Aorta (tissue), 5 donors: Measurements from ENCODE around the gene EPHB1. TPM values are rescaled to one million over a fixed set of nuclear protein-coding genes. Genes with fewer than 3 reads are reported as not detected.
A peak's percentile ranks its signal among the peaks of the same experiment; 100 is the strongest.

ENCODE experiments used
- ATAC-seq: fragments of 200-7000 bp; cut with Tn5 transposase; one replicate; pipeline ENCODE4 v1.9.1; 2022; ENCODE audit warnings: moderate library complexity; ENCODE audit not compliant: low FRiP score
- DNase-seq, 2 donors: peaks; one replicate each; pipeline ENCODE4 v3.0.0-alpha.2; 2020
- H3K27ac ChIP-seq, 2 donors: one replicate each; pipeline ENCODE4 v1.5.1; 2013; ENCODE audit warnings: low read length in 2 of 2, mild to moderate bottlenecking in 2 of 2, moderate library complexity in 2 of 2, control low read depth in 1 of 2, inconsistent platforms in 1 of 2, low read depth in 1 of 2
- H3K27me3 ChIP-seq, 2 donors: one replicate each; pipeline ENCODE4 v1.6.1; 2013; ENCODE audit warnings: control low read depth in 1 of 2, low read length in 1 of 2, mild to moderate bottlenecking in 1 of 2, moderate library complexity in 1 of 2; ENCODE audit not compliant: insufficient read depth in 2 of 2, control insufficient read depth in 1 of 2
- H3K36me3 ChIP-seq, 2 donors: one replicate each; pipeline ENCODE4 v1.6.1; 2013; ENCODE audit warnings: control low read depth in 1 of 2, low read length in 1 of 2, mild to moderate bottlenecking in 1 of 2; ENCODE audit not compliant: insufficient read depth in 2 of 2, control insufficient read depth in 1 of 2
- H3K4me1 ChIP-seq, 2 donors: one replicate each; pipeline ENCODE4 v1.6.1; 2013; ENCODE audit warnings: low read length in 2 of 2, control low read depth in 1 of 2, mild to moderate bottlenecking in 1 of 2, moderate library complexity in 1 of 2; ENCODE audit not compliant: insufficient read depth in 2 of 2, control insufficient read depth in 1 of 2
- H3K4me3 ChIP-seq, 2 donors: one replicate each; pipeline ENCODE4 v1.5.1; 2013; ENCODE audit warnings: low read length in 2 of 2, control low read depth in 1 of 2, mild to moderate bottlenecking in 1 of 2
- H3K9me3 ChIP-seq: one replicate; pipeline ENCODE4 v1.6.1; 2013; ENCODE audit warnings: mild to moderate bottlenecking, low read length; ENCODE audit not compliant: control insufficient read depth
- WGBS, 2 donors: extraction: QIAGEN DNeasy Blood & Tissue Kit; methylation state at CpG; one replicate each; pipeline ENCODE4 v1.1.7; 2013; 5-methylcytosine and 5-hydroxymethylcytosine counted together
- intact Hi-C, 2 donors: fragments of 100-400 bp; cut with DNase I; formaldehyde crosslinking; loops; one replicate each; pipeline versions ENCODE4 v1.14.2 to v1.15.0; 2022
- long read RNA-seq, 2 donors: library from polyadenylated mRNA; unstranded; transcript quantifications; one replicate each; pipeline ENCODE4 v2.0.0, GENCODE V29; 2020 to 2021
- polyA plus RNA-seq, 2 donors: library from polyadenylated mRNA; stranded (reverse); fragments of 200-250 nt; gene quantifications; one replicate each; pipeline ENCODE4 v1.2.3, GENCODE V29; 2013
- total RNA-seq, 2 donors: library from RNA; stranded (reverse); fragmentation: NEBNext Ultra II Directional; extraction: Animal tissue kit (Norgen Biotek cat#: 25700); gene quantifications; one replicate each; pipeline ENCODE4 v1.2.1, GENCODE V29; 2021
- donor health status: healthy with polysubstance abuse.
- donor health status: Bipolar disorder and iron deficiency.
- donor health status: DM: no; HTN: no; CAD: no.
- donor health status: DM: no; HTN: no; CAD: no.
- donor health status: DM: yes; HTN: yes; CAD: no.

Gene EPHB1
- total RNA-seq (1 to 10 TPM; 3.6 to 4.8 TPM), polyA plus RNA-seq (under 1 TPM in 1 of 2 donors, not detected in 1; 0.31 TPM)
- long read RNA-seq, donor 1, full-length matches to known transcripts: 1 of 6 reads
- long read RNA-seq, donor 1, partial matches to known transcripts: 0 of 6 reads
- long read RNA-seq, donor 1, other reads (novel, unspliced or antisense): 5 of 6 reads
- long read RNA-seq, donor 2, partial matches to known transcripts: 1 of 6 reads
- long read RNA-seq, donor 2, other reads (novel, unspliced or antisense): 5 of 6 reads

DNA sequence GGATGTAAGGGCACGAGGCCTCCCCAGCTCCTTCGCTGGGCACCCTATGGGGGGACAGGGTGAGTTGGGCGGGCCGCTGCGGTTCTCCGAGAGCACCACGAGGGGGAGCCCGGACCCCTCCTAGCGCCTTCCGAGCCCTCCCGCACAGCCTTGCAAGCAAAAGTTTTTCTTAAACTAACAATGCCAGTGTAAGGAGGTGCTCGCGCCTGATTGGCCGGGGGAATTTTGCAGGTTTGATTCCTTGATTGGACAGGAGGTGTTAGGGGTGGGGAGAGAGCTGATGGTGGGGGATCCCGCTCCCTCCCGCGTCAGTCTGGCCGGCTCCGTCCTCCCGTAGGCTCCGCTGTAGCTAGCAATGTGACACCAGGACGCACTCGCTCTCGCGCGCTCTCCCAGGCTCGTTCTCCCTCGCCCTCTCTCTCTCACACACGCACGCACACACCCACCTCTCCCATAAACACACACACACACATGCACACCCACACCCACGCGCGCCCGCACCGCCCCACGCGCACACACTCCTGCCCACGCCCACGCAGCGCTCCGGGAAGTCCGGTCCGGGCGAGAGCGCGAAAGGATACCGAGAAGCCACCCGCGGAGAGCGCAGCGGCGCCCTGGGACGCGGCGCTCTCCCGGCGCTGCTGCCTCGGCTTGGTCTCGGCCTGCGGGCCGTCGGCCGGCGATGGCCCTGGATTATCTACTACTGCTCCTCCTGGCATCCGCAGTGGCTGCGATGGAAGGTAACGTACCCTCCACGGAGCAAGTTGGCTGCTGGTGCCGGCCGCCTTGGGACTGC, at the start of gene EPHB1:
TSS of gene EPHB1 (plus strand) at position 311 of the 796 bp plus-strand sequence.
- 1% methylated on average over 65 to 70 of the region's 70 CpGs for WGBS, 2 donors
- peak within 1 kb of the TSS; percentile 1 to 41 for H3K4me3 ChIP-seq
- intact Hi-C loops: loop anchor here (5.0 to 10.0 kb wide), 5 partner anchors 143 to 1250 kb away; partner anchors contain the start of gene KY (in 1 of the 2)
- H3K27ac ChIP-seq: no peak within 1 kb of the TSS
- no peaks in the 10 kb centered on the region for H3K36me3 ChIP-seq
- ATAC-seq: peak; percentile 93
- no peaks in the 10 kb centered on the region for H3K27me3 ChIP-seq
- H3K4me1 ChIP-seq: no peaks in the 10 kb centered on the region
- H3K9me3 ChIP-seq: no peaks in the 10 kb centered on the region
- DNase-seq: peak; percentile 83 to 94

DNA sequence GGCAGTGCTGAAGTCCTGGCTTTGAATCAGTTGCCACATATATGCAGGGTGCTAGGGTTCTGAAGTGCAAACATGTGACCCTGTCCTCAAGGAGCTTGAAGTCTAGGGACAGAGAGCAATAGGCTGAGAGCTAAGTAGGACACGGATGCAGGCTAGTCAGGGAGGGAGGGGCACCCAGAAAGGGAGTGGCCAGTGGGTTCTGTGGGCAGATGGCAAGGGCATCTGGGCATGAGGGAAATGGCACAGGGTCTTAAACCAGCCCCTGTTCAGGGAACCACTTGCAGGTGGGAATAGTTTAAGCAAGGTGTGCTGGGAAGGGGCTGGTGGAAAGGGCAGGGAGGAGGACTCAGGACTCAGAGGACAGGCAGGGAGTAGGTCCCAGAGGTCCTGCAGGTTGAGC, 46.4 kb upstream of the EPHB1 start:
- Histone ChIP-seq H3K27me3 (no peaks in the 10 kb centered on the region), H3K4me3 (no peak overlapping the region), H3K9me3 (no peaks in the 10 kb centered on the region), H3K27ac (no peak overlapping the region), H3K4me1 (no peaks in the 10 kb centered on the region), H3K36me3 (no peaks in the 10 kb centered on the region)
- ATAC-seq (no peak), DNase-seq (no peak)
- intact Hi-C loops: no loop called here
- WGBS, 2 donors: 80 to 94% methylated on average over 1 of the region's 1 CpG

DNA sequence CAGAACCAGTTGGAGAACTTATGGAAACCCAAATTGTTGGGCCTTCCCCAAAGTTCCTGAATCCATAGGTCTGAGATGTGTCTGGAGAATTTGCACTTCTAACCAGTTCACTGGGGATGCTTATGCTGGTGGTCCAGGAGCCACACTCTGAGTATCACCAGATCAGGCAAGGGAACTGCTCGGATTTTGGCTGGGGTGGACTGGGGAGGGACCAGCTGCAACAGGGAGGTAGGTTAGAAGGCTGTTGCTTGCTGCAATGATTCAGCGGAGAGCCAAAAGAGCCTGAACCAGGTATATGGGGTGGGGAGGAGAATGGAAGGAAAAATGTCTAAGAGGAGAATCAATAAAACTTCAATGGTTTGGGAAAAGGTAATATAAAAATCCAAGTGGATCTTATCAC, 45.9 kb upstream of the EPHB1 start:
- 89 to 90% methylated on average over 2 of the region's 2 CpGs for WGBS, 2 donors

DNA sequence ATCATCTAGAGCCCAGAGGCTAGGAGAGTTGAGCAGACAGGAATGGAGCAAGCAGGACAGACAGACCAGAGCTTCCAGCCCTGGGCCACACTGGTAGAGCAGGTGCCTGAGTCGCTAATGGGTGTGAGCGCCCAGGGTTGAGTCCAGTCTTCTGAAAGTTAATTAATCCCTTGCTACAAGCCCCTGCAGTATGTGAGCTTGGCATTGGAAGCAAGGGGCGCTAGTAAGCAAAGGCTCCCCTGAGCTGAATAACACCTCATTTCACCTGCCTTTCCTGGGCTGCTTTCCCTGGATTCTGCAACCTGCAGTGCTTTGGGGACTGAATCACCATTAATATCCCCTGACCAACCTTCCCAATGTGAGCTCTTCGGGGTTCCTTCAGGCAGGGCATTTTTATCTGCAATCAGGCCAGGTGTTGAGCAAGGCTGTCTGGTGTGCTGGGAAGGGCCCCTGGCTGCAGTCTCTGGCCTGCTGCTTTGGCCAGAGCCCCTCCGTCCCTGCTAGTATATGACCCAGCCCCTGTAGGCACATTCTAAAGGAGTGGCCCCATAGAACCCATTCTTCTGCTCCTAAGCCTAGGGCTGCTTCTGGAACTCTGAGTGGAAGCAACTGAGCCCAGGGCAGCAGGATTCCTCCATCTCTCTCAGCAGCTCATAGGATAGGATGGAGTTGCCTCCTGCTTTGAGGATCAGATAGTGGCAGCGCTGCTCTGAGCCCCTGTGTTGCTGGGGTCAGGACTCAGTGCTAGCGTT, 45.1 kb upstream of the EPHB1 start:
- ATAC-seq (no peak), DNase-seq (no peak)
- no peaks in the 10 kb centered on the region for H3K36me3 ChIP-seq
- WGBS, 2 donors: 71 to 73% methylated on average over 7 of the region's 7 CpGs
- H3K27me3 ChIP-seq: no peaks in the 10 kb centered on the region
- H3K4me1 ChIP-seq: no peaks in the 10 kb centered on the region
- H3K9me3 ChIP-seq: no peaks in the 10 kb centered on the region
- H3K4me3 ChIP-seq: no peak overlapping the region
- intact Hi-C loops: loop anchor here in 1 of 2 donors (5.0 kb wide), 1 partner anchor 148 kb away; no protein-coding TSS in a partner anchor
- H3K27ac ChIP-seq: no peak overlapping the region

More for the DNA sequence above, 45.9 kb upstream of the EPHB1 start:
- no peak for ATAC-seq
- Histone ChIP-seq H3K27ac (no peak overlapping the region), H3K4me3 (no peak overlapping the region), H3K27me3 (no peaks in the 10 kb centered on the region), H3K4me1 (no peaks in the 10 kb centered on the region), H3K9me3 (no peaks in the 10 kb centered on the region), H3K36me3 (no peaks in the 10 kb centered on the region)
- DNase-seq: no peak
- intact Hi-C loops: no loop called here

DNA sequence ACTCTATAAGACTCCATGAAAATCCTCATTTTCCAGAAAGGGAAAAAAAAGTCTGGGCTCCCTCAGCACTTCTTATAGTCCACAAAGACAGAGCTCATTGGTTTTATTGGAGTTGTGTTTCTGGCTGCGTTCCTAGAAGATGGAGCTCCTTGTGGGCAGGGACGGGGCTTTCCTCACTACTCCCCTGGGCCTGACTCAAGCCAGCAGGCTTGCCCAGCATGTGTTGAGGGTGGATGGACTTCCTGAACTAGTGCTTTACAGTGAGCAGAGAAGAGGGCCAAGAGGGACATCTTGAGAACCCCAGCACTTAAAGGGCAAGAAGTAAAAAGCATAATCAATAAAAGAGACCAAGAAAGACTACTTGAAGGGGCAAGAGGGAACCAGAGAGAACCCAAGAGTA, 43.2 kb upstream of the EPHB1 start:
- intact Hi-C loops: loop anchor here in 1 of 2 donors (5.0 kb wide), 1 partner anchor 150 kb away; no protein-coding TSS in a partner anchor
- WGBS, 2 donors: 84 to 85% methylated on average over 2 of the region's 2 CpGs

DNA sequence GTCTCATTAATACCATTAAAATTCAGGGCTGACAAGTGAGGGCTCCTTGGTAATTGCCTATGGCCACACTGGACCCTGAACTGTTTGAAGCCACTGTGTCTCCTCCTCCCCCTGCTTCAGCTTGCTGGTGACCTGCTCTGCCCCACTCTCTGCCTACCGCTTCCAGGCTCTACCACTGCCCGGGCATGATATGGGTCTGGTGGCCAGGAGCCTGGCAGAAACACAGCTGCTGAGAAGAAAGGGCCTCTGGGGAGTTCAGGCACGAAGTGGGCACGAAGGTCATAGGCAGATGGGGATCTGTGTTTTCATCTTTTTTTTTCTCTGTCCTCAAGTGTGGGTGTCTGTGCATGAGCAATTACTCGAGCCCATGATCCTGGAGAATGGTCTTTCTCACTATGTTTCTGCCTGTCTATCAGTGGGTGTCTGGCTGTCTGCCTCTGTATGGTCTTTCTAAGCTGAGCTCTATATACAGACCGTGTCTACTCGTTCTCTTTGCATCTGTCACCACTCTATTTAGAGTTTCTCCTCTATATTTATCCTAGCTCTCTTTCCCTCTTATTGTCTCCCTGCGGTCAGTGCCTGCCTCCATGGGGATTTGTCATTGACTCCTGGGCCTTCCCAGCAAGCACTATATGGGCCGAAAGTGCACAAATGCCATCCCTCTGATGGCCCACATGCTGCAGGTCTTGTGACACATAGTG, 42.1 kb upstream of the EPHB1 start:
- ATAC-seq (no peak), DNase-seq (no peak)
- H3K27ac ChIP-seq: no peak overlapping the region
- WGBS, 2 donors: 25 to 32% methylated on average over 9 of the region's 9 CpGs
- H3K4me1 ChIP-seq: no peaks in the 10 kb centered on the region
- H3K27me3 ChIP-seq: no peaks in the 10 kb centered on the region
- intact Hi-C loops: loop anchor here in 1 of 2 donors (5.0 kb wide), 1 partner anchor 151 kb away; no protein-coding TSS in a partner anchor
- H3K4me3 ChIP-seq: no peak overlapping the region
- H3K36me3 ChIP-seq: no peaks in the 10 kb centered on the region
- no peaks in the 10 kb centered on the region for H3K9me3 ChIP-seq

More for the DNA sequence above, 43.2 kb upstream of the EPHB1 start:
- H3K4me1 ChIP-seq: no peaks in the 10 kb centered on the region
- H3K27ac ChIP-seq: no peak overlapping the region
- H3K27me3 ChIP-seq: no peaks in the 10 kb centered on the region
- no peak overlapping the region for H3K4me3 ChIP-seq
- no peaks in the 10 kb centered on the region for H3K36me3 ChIP-seq
- no peak for DNase-seq
- no peaks in the 10 kb centered on the region for H3K9me3 ChIP-seq
- no peak for ATAC-seq

DNA sequence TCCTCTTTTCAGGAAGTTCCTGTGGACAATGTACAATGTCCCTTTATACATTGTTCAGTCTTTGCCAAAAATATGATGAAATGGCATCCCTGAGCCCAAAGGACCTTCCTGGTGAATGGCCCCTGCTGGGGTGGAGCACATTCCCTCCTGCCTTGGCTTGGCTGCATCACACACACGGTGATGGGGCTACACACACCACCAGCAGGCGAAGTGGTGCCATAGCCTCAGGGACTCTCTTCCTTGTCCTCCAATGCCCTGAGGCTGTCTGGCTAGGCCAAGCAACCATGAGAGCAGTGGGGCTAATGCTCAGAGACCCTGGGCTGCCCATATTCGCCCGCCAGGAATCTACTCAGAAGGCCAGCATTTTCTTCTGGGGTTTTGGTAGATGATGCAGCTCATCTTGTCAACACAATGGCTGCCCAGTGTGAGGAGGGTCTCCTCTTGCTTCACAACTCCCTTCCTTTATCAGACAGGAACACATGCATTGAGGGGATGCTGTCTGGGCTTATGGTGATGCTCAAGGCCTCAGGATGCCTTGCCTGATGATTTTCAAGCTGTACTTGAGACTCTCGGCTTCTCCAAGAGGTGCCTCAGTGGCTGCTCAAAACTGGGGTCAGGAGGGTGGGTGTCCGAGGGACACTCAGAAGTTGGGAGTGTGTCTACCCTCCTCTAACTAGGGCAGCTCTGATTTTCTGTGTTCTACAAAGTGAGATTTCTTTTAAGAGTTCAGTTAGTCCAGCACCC, 40.9 kb upstream of the EPHB1 start:
- no peaks in the 10 kb centered on the region for H3K9me3 ChIP-seq
- ATAC-seq (no peak), DNase-seq (no peak)
- 74 to 75% methylated on average over 6 of the region's 6 CpGs for WGBS, 2 donors
- H3K4me3 ChIP-seq: no peak overlapping the region
- H3K27me3 ChIP-seq: no peaks in the 10 kb centered on the region
- intact Hi-C loops: loop anchor here (2.0 to 5.0 kb wide), 2 partner anchors 152 to 155 kb away; no protein-coding TSS in a partner anchor
- no peaks in the 10 kb centered on the region for H3K4me1 ChIP-seq
- no peak overlapping the region for H3K27ac ChIP-seq
- H3K36me3 ChIP-seq: no peaks in the 10 kb centered on the region
